AG09319 (cell line): ENCODE results near the gene UBE3B.

ENCODE experiments used
- DNase-seq: peaks from one replicate; pipeline ENCODE4 v3.0.0-alpha.2; 2010; ENCODE audit warnings: low read depth; ENCODE audit errors: extremely low read depth
- CTCF ChIP-seq: IDR thresholded peaks from 2 replicates; pipeline ENCODE4 v1.5.1; 2011; ENCODE audit warnings: low read depth, mild to moderate bottlenecking, inconsistent platforms, low read length, moderate library complexity

UBE3B gene

GRCh38 chr12:109482894-109483293 is 5.5 kb downstream of the UBE3B start:
- no peak for DNase-seq
- no peak for TF ChIP-seq CTCF

- no peak for DNase-seq
- no peak for TF ChIP-seq CTCF
These were observed 5.9 kb downstream of the UBE3B start for GRCh38 chr12:109483346-109483745.

- TF ChIP-seq CTCF = no peak
- no peak for DNase-seq
These were observed 7.8 kb downstream of the UBE3B start for GRCh38 chr12:109485201-109485600.

- no peak for TF ChIP-seq CTCF
- DNase-seq = no peak
These were observed 10.0 kb downstream of the UBE3B start for GRCh38 chr12:109487181-109488050.

GRCh38 chr12:109488051-109488665 is 10.7 kb downstream of the UBE3B start:
- no peak for TF ChIP-seq CTCF
- no peak for DNase-seq

GRCh38 chr12:109489016-109489954 is 11.9 kb downstream of the UBE3B start:
- no peak for TF ChIP-seq CTCF
- DNase-seq = no peak
